Hepatocyte (in vitro differentiated cells): ENCODE results near the gene BNIP5.

ENCODE experiments used
- EZH2phosphoT487 ChIP-seq: fragments of 200-600 bp; sonication (generic); IDR thresholded peaks from one replicate; pipeline ENCODE4 v1.6.1; 2018; ENCODE audit warnings: antibody characterized with exemption, mild to moderate bottlenecking, low read depth, moderate library complexity; ENCODE audit not compliant: unreplicated experiment, severe bottlenecking
- TF ChIP-seq, protein P1 (sequence below): fragments of 200-600 bp; sonication (generic); IDR thresholded peaks from 2 replicates; pipeline ENCODE4 v1.5.1; 2016; ENCODE audit warnings: antibody characterized with exemption, mild to moderate bottlenecking; ENCODE audit not compliant: poor library complexity

GRCh38 chr6:36339146-36339545, 2.5 kb upstream of the BNIP5 start:
- TF ChIP-seq, protein P1, sequence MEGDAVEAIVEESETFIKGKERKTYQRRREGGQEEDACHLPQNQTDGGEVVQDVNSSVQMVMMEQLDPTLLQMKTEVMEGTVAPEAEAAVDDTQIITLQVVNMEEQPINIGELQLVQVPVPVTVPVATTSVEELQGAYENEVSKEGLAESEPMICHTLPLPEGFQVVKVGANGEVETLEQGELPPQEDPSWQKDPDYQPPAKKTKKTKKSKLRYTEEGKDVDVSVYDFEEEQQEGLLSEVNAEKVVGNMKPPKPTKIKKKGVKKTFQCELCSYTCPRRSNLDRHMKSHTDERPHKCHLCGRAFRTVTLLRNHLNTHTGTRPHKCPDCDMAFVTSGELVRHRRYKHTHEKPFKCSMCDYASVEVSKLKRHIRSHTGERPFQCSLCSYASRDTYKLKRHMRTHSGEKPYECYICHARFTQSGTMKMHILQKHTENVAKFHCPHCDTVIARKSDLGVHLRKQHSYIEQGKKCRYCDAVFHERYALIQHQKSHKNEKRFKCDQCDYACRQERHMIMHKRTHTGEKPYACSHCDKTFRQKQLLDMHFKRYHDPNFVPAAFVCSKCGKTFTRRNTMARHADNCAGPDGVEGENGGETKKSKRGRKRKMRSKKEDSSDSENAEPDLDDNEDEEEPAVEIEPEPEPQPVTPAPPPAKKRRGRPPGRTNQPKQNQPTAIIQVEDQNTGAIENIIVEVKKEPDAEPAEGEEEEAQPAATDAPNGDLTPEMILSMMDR = no peak
- no peak for TF ChIP-seq EZH2phosphoT487
